ENCODE data around the gene LRRC75A. TPM values are rescaled to one million over a fixed set of nuclear protein-coding genes. Genes with fewer than 3 reads are reported as not detected.

The LRRC75A gene
- total RNA-seq, 2 donors from 2014 or later: 5.2 to 25.8 TPM

GRCh38 chr17:16438173-16438556, 53.8 kb downstream of the LRRC75A start:
- H3K9me3 ChIP-seq: no peaks in the 10 kb centered on the region
- no peak for DNase-seq (ENCODE audit: low spot score)
- TF ChIP-seq CTCF (IDR thresholded peaks at IDR 0.05) (no peak), POLR2A (IDR thresholded peaks at IDR 0.05) (no peak), POLR2AphosphoS5 (IDR thresholded peaks at IDR 0.05) (no peak)
- peak overlapping the region; percentile 67 to 85 for H3K4me3 ChIP-seq
- H3K27me3 ChIP-seq (replicated peaks; ENCODE audit: insufficient read depth): no peaks in the 10 kb centered on the region
- H3K27ac ChIP-seq: peak overlapping the region; percentile 74 to 78
- intact Hi-C loops (cut with DNase I): no loop called here
- peaks cover 0 to 3% of the 10 kb centered on the region in 2 donors for H3K36me3 ChIP-seq
- 21% methylated on average over 8 of the region's 8 CpGs for WGBS
- peaks cover 4% of the 10 kb centered on the region for H3K4me1 ChIP-seq (replicated peaks)

GRCh38 chr17:16437083-16437482, 54.9 kb downstream of the LRRC75A start:
- peaks cover 4% of the 10 kb centered on the region for H3K4me1 ChIP-seq (replicated peaks)
- TF ChIP-seq POLR2AphosphoS5 (IDR thresholded peaks at IDR 0.05) (no peak), CTCF (IDR thresholded peaks at IDR 0.05) (no peak), POLR2A (IDR thresholded peaks at IDR 0.05) (no peak)
- no peaks in the 10 kb centered on the region for H3K9me3 ChIP-seq
- 64% methylated on average over 2 of the region's 2 CpGs for WGBS
- no peaks in the 10 kb centered on the region for H3K36me3 ChIP-seq
- no peaks in the 10 kb centered on the region for H3K27me3 ChIP-seq (replicated peaks; ENCODE audit: insufficient read depth)
- no peak overlapping the region for H3K4me3 ChIP-seq
- no peak for DNase-seq (ENCODE audit: low spot score)
- intact Hi-C loops (cut with DNase I): no loop called here
- H3K27ac ChIP-seq: no peak overlapping the region

GRCh38 chr17:16435925-16436886, 55.8 kb downstream of the LRRC75A start:
- H3K27me3 ChIP-seq (replicated peaks; ENCODE audit: insufficient read depth): no peaks in the 10 kb centered on the region
- TF ChIP-seq CTCF (IDR thresholded peaks at IDR 0.05) (no peak), POLR2A (IDR thresholded peaks at IDR 0.05) (no peak), POLR2AphosphoS5 (IDR thresholded peaks at IDR 0.05) (no peak)
- intact Hi-C loops (cut with DNase I): no loop called here
- no peak for DNase-seq (ENCODE audit: low spot score)
- no peak overlapping the region for H3K27ac ChIP-seq
- peaks cover 4% of the 10 kb centered on the region for H3K4me1 ChIP-seq (replicated peaks)
- no peaks in the 10 kb centered on the region for H3K36me3 ChIP-seq
- WGBS: 77% methylated on average over 14 of the region's 14 CpGs
- no peaks in the 10 kb centered on the region for H3K9me3 ChIP-seq
- no peak overlapping the region for H3K4me3 ChIP-seq

GRCh38 chr17:16434662-16435061, 57.3 kb downstream of the LRRC75A start:
- no peak for DNase-seq (ENCODE audit: low spot score)
- no peaks in the 10 kb centered on the region for H3K27me3 ChIP-seq (replicated peaks; ENCODE audit: insufficient read depth)
- H3K9me3 ChIP-seq: no peaks in the 10 kb centered on the region
- H3K36me3 ChIP-seq: no peaks in the 10 kb centered on the region
- 53% methylated on average over 7 of the region's 8 CpGs for WGBS
- no peak for TF ChIP-seq POLR2AphosphoS5 (IDR thresholded peaks at IDR 0.05)
- TF ChIP-seq POLR2A (IDR thresholded peaks at IDR 0.05): no peak
- H3K4me3 ChIP-seq: no peak overlapping the region
- no peaks in the 10 kb centered on the region for H3K4me1 ChIP-seq (replicated peaks)
- no peak overlapping the region for H3K27ac ChIP-seq
- intact Hi-C loops (cut with DNase I): no loop called here

- Histone ChIP-seq H3K27me3 (replicated peaks; ENCODE audit: insufficient read depth) (no peaks in the 10 kb centered on the region), H3K27ac (no peak overlapping the region), H3K9me3 (no peaks in the 10 kb centered on the region), H3K4me3 (no peak overlapping the region), H3K4me1 (replicated peaks) (no peaks in the 10 kb centered on the region), H3K36me3 (no peaks in the 10 kb centered on the region)
- intact Hi-C loops (cut with DNase I): no loop called here
- WGBS: 71% methylated on average over 4 of the region's 5 CpGs
- no peak for TF ChIP-seq POLR2AphosphoS5 (IDR thresholded peaks at IDR 0.05)
- no peak for DNase-seq (ENCODE audit: low spot score)
These were observed 58.5 kb downstream of the LRRC75A start for GRCh38 chr17:16433514-16433913.

GRCh38 chr17:16432017-16432416, 60.0 kb downstream of the LRRC75A start:
- 93% methylated on average over 13 of the region's 15 CpGs for WGBS
- no peak for DNase-seq (ENCODE audit: low spot score)
- Histone ChIP-seq H3K4me1 (replicated peaks) (no peaks in the 10 kb centered on the region), H3K4me3 (no peak overlapping the region), H3K9me3 (no peaks in the 10 kb centered on the region), H3K27me3 (replicated peaks; ENCODE audit: insufficient read depth) (no peaks in the 10 kb centered on the region), H3K36me3 (no peaks in the 10 kb centered on the region), H3K27ac (no peak overlapping the region)
- intact Hi-C loops (cut with DNase I): no loop called here
- TF ChIP-seq POLR2A (IDR thresholded peaks at IDR 0.05) (no peak), CTCF (IDR thresholded peaks at IDR 0.05) (no peak), POLR2AphosphoS5 (IDR thresholded peaks at IDR 0.05) (no peak)

Measured in prostate gland (tissue), 2 donors.